MCF 10A (cell line): ENCODE measurements around the gene MSI2. TPM values are rescaled to one million over a fixed set of nuclear protein-coding genes. Genes with fewer than 3 reads are reported as not detected.

Experiments
- BruUV-seq: library from RNA; stranded (reverse); fragments of 400-500 nt; replicated peaks from 2 replicates; lab custom pipeline; 2021; lab: Mats Ljungman, UMichigan
- CTCF ChIA-PET: fragments of 300-600 bp; sonication (Branson Sonifier 250); formaldehyde crosslinking; extraction: SDS; loops from one replicate; lab custom pipeline; 2021; ENCODE audit warnings: antibody characterized with exemption, inconsistent platforms; lab: Yijun Ruan, JAX
- POLR2A ChIA-PET: fragments of 300-600, 350-650 bp; sonication (Branson Sonifier 250); formaldehyde crosslinking; extraction: SDS; loops from one replicate; lab custom pipeline; 2020; ENCODE audit warnings: antibody characterized with exemption, inconsistent platforms; lab: Yijun Ruan, JAX
- DNase-seq: peaks from one replicate; pipeline ENCODE4 v3.0.0-alpha.2; 2018; ENCODE audit not compliant: unreplicated experiment
- H3K27ac Mint-ChIP-seq: one replicate; pipeline ENCODE4 v1.8.0; 2022; ENCODE audit warnings: mild to moderate bottlenecking, low read depth, mixed read lengths; ENCODE audit not compliant: unreplicated experiment
- H3K27me3 Mint-ChIP-seq: one replicate; pipeline ENCODE4 v1.8.0; 2022; ENCODE audit warnings: mixed read lengths; ENCODE audit not compliant: insufficient read depth, unreplicated experiment
- H3K36me3 Mint-ChIP-seq: one replicate; pipeline ENCODE4 v1.8.0; 2022; ENCODE audit warnings: mild to moderate bottlenecking, moderate library complexity, mixed read lengths; ENCODE audit not compliant: insufficient read depth, unreplicated experiment
- H3K4me1 Mint-ChIP-seq: one replicate; pipeline ENCODE4 v1.8.0; 2022; ENCODE audit warnings: mixed read lengths; ENCODE audit not compliant: insufficient read depth, unreplicated experiment
- H3K4me3 Mint-ChIP-seq: one replicate; pipeline ENCODE4 v1.8.0; 2022; ENCODE audit warnings: mild to moderate bottlenecking, moderate library complexity, mixed read lengths; ENCODE audit not compliant: unreplicated experiment
- H3K9me3 Mint-ChIP-seq: one replicate; pipeline ENCODE4 v1.8.0; 2022; ENCODE audit warnings: mixed read lengths; ENCODE audit not compliant: unreplicated experiment
- intact Hi-C: fragments of 100-400 bp; cut with micrococcal nuclease; formaldehyde crosslinking; loops from 2 replicates; pipeline ENCODE4 v1.14.1; 2022
- total RNA-seq: library from RNA; stranded (reverse); gene quantifications from 2 replicates; pipeline ENCODE4 v1.2.3, GENCODE V29; 2022
- TF ChIP-seq, protein P1 (sequence below): fragments of 200-600 bp; IDR thresholded peaks from one replicate; pipeline ENCODE4 v1.8.0; 2022; ENCODE audit warnings: antibody characterized with exemption, mild to moderate bottlenecking; ENCODE audit not compliant: unreplicated experiment

Gene MSI2
- total RNA-seq, 1 experiment from 2014 or later = 60.6 TPM

DNA sequence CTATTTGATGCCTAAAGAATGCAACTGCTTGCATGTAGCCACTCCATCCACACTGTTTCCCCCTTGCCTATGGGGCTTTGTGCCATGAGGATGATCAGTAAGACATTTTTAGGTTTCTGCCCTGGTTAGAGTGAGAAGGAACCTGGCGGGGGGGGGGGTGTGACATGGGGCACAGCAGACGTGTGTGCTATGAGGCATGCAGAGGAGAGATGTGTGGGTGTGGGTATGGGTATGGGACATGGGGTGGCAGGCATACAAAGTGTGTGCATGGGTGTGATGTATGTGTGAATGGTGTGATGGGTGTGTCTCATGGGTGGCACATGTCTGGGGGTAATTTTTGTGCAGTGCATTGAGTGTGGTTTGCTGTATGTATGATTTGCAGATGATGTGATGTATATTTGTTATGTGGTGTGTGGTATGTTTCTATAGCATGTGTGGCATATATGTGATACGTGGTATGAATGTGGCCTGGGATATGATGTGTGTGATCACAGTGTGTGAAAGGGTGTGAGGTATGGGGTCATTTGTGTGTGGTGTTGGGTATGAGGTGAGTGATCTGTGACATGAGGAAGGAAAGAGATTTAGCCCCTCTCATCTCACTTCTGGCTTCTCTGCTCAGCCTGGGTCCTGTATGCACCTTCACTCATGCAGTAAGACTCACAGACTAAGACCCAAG is 473.8 kb downstream of the MSI2 start:
- Mint-ChIP-seq H3K4me1 (no peaks in the 10 kb centered on the region), H3K27me3 (peaks cover 58% of the 10 kb centered on the region), H3K9me3 (no peaks in the 10 kb centered on the region), H3K4me3 (no peak overlapping the region), H3K36me3 (no peaks in the 10 kb centered on the region), H3K27ac (no peak overlapping the region)
- intact Hi-C loops = no loop called here
- TF ChIP-seq, protein P1, sequence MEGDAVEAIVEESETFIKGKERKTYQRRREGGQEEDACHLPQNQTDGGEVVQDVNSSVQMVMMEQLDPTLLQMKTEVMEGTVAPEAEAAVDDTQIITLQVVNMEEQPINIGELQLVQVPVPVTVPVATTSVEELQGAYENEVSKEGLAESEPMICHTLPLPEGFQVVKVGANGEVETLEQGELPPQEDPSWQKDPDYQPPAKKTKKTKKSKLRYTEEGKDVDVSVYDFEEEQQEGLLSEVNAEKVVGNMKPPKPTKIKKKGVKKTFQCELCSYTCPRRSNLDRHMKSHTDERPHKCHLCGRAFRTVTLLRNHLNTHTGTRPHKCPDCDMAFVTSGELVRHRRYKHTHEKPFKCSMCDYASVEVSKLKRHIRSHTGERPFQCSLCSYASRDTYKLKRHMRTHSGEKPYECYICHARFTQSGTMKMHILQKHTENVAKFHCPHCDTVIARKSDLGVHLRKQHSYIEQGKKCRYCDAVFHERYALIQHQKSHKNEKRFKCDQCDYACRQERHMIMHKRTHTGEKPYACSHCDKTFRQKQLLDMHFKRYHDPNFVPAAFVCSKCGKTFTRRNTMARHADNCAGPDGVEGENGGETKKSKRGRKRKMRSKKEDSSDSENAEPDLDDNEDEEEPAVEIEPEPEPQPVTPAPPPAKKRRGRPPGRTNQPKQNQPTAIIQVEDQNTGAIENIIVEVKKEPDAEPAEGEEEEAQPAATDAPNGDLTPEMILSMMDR = no peak
- POLR2A ChIA-PET = no interaction called here
- DNase-seq = no peak
- CTCF ChIA-PET = interaction anchor here (3.5 kb wide), 1 partner anchor 9 kb away, joined by 12 read pairs; no protein-coding TSS in a partner anchor
- BruUV-seq = no TSS peak

DNA sequence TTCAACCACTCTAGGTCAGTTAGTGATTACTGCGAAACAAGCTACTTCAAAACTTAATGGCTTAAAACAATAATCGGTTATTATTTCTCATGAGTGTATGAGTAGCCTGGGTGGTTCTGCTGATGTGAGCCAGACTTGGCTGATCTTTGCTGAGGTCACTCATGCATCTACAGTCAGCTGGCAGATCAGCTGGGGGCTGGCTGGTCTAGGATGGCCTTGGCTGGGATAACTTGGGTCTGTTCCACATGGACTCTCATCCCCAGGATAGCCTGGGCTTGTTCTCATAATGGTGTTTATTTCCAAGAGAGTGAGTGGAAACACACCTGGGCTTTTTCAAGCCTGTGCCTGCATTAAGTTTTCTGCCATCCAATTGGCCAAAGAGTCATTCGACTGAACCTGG is 475.7 kb downstream of the MSI2 start:
- ChIA-PET POLR2A (interaction anchor here (1.1 kb wide), 1 partner anchor 261 kb away, joined by 3 read pairs; no protein-coding TSS in a partner anchor), CTCF (no interaction called here)
- no peak for DNase-seq
- H3K9me3 Mint-ChIP-seq = no peaks in the 10 kb centered on the region
- TF ChIP-seq, protein P1 = no peak
- no peak overlapping the region for H3K27ac Mint-ChIP-seq
- H3K27me3 Mint-ChIP-seq = peaks cover 59% of the 10 kb centered on the region
- intact Hi-C loops = no loop called here
- no peaks in the 10 kb centered on the region for H3K4me1 Mint-ChIP-seq
- H3K36me3 Mint-ChIP-seq = no peaks in the 10 kb centered on the region
- no TSS peak for BruUV-seq
- no peak overlapping the region for H3K4me3 Mint-ChIP-seq

DNA sequence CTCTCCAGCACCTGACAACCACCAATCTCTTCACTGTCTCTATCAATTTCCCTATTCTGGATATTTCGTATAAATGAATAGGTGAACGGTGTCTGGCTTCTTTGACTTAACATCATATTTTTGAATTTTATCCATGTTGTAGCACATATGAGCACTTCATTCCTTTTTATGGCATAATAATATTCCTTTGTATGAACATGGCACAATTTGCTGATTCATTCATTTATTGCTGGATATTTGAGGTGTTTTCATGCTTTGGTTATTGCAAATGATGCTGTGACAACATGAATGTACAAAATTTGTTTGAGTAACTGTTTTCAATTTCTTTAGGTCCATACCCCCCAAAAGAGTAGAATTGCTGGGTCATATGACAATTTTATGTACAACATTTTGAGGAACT is 476.8 kb downstream of the MSI2 start:
- CTCF ChIA-PET = no interaction called here
- TF ChIP-seq, protein P1 = no peak
- Mint-ChIP-seq H3K4me1 (no peaks in the 10 kb centered on the region), H3K27me3 (peaks cover 54% of the 10 kb centered on the region), H3K27ac (no peak overlapping the region), H3K36me3 (no peaks in the 10 kb centered on the region), H3K9me3 (no peaks in the 10 kb centered on the region), H3K4me3 (no peak overlapping the region)
- intact Hi-C loops = no loop called here
- BruUV-seq = no TSS peak
- POLR2A ChIA-PET = no interaction called here
- no peak for DNase-seq

Other genes starting within 250 kb of the MSI2 start
- gene AKAP1, start 171.3 kb upstream of the MSI2 start, total RNA-seq = 19.6 and 32.4 TPM in 2 replicates